Spinal cord (tissue), 10 donors: ENCODE results near the gene DAPK3. TPM values are rescaled to one million over a fixed set of nuclear protein-coding genes. Genes with fewer than 3 reads are reported as not detected.

Source experiments
- DNase-seq, 6 donors: peaks; one replicate each; pipeline versions ENCODE4 v3.0.0 to v3.0.0-alpha.2; 2013 to 2015; ENCODE audit warnings: low spot score in 6 of 6, low read depth in 4 of 6
- H3K27ac ChIP-seq: one replicate; pipeline ENCODE4 v1.5.1; 2013; ENCODE audit warnings: low read depth, low read length, control low read depth
- H3K27me3 ChIP-seq: one replicate; pipeline ENCODE4 v1.6.1; 2013; ENCODE audit warnings: low read length; ENCODE audit not compliant: control insufficient read depth, insufficient read depth
- H3K36me3 ChIP-seq: one replicate; pipeline ENCODE4 v1.6.1; 2013; ENCODE audit warnings: low read length; ENCODE audit not compliant: control insufficient read depth, insufficient read depth
- H3K4me1 ChIP-seq: one replicate; pipeline ENCODE4 v1.6.1; 2013; ENCODE audit warnings: low read length; ENCODE audit not compliant: control insufficient read depth, insufficient read depth
- H3K4me3 ChIP-seq: one replicate; pipeline ENCODE4 v1.5.1; 2013; ENCODE audit warnings: low read depth, low read length, control low read depth
- H3K9me3 ChIP-seq: one replicate; pipeline ENCODE4 v1.6.1; 2013; ENCODE audit warnings: low read length; ENCODE audit not compliant: control insufficient read depth, insufficient read depth
- WGBS: methylation state at CpG from one replicate; pipeline ENCODE4 v1.1.5; 2013; ENCODE audit warnings: missing lambda C conversion rate; ENCODE audit not compliant: insufficient coverage; 5-methylcytosine and 5-hydroxymethylcytosine counted together
- polyA plus RNA-seq, 2 donors: library from polyadenylated mRNA; unstranded; fragments of 120-200 nt; gene quantifications; one replicate each; pipeline ENCODE4 v1.2.1, GENCODE V29; 2013; ENCODE audit not compliant: insufficient read length in 2 of 2
- small RNA-seq: library from RNA; depleted of rRNA; stranded (forward); fragments of <200 nt; gene quantifications from one replicate; pipeline ENCODE3, GENCODE V24; 2014; ENCODE audit warnings: low replicate concordance
- total RNA-seq, 2 donors: library from RNA; depleted of rRNA in 1 of 2; stranded (reverse); fragments of 120-200 nt in 1 of 2; fragments of >200 nt in 1 of 2; gene quantifications; one replicate each; pipeline versions ENCODE4 v1.2.3 to v1.2.4, GENCODE V29; 2013 to 2014
- donor health status: healthy.

The DAPK3 gene
- total and polyA plus RNA-seq, 4 donors = 40.1 to 79.6 (median 59.7) TPM

GRCh38 chr19:3919793-3920192 is 51.1 kb downstream of the DAPK3 start:
- no peak overlapping the region for H3K27ac ChIP-seq
- H3K4me3 ChIP-seq = no peak overlapping the region
- peaks cover 84% of the 10 kb centered on the region for H3K36me3 ChIP-seq
- peaks cover 2% of the 10 kb centered on the region for H3K9me3 ChIP-seq
- H3K27me3 ChIP-seq = no peaks in the 10 kb centered on the region
- no peak for DNase-seq
- H3K4me1 ChIP-seq = no peaks in the 10 kb centered on the region
- 97% methylated on average over 3 of the region's 8 CpGs for WGBS

- Histone ChIP-seq H3K4me3 (no peak overlapping the region), H3K9me3 (no peaks in the 10 kb centered on the region), H3K27ac (no peak overlapping the region), H3K4me1 (no peaks in the 10 kb centered on the region), H3K27me3 (no peaks in the 10 kb centered on the region), H3K36me3 (peaks cover 77% of the 10 kb centered on the region)
- 59% methylated on average over 3 of the region's 5 CpGs for WGBS
- no peak for DNase-seq
Measured at GRCh38 chr19:3916033-3916432, 54.9 kb downstream of the DAPK3 start.

GRCh38 chr19:3914199-3914598 is 56.7 kb downstream of the DAPK3 start:
- Histone ChIP-seq H3K27ac (no peak overlapping the region), H3K36me3 (peaks cover 83% of the 10 kb centered on the region)
- WGBS = no CpG with 5 or more reads among the region's 9 CpGs

GRCh38 chr19:3910105-3910504 is 60.8 kb downstream of the DAPK3 start:
- Histone ChIP-seq H3K27me3 (no peaks in the 10 kb centered on the region), H3K4me1 (no peaks in the 10 kb centered on the region), H3K9me3 (peaks cover 3% of the 10 kb centered on the region), H3K36me3 (peaks cover 86% of the 10 kb centered on the region), H3K4me3 (no peak overlapping the region), H3K27ac (no peak overlapping the region)
- DNase-seq = no peak
- 94% methylated on average over 1 of the region's 1 CpG for WGBS

More at GRCh38 chr19:3914199-3914598, 56.7 kb downstream of the DAPK3 start:
- H3K4me3 ChIP-seq = no peak overlapping the region
- DNase-seq = no peak
- no peaks in the 10 kb centered on the region for H3K27me3 ChIP-seq
- H3K9me3 ChIP-seq = peaks cover 3% of the 10 kb centered on the region
- no peaks in the 10 kb centered on the region for H3K4me1 ChIP-seq

Small RNA genes lying within 50 kb of the gene (small RNA-seq; reads per million reads assigned to genes)
- 0.06 reads per million for gene RN7SL202P
- gene SNORD37 = 9.0 reads per million, percentile 96 among the genes with 10 or more reads in this experiment

Other genes starting within 250 kb of the DAPK3 start
- 10 to 100 TPM; 16.6 to 19.9 TPM for gene APBA3, start 209.4 kb downstream of the DAPK3 start, total RNA-seq
- 10 to 100 TPM; 20.4 to 27.3 TPM for gene APBA3, start 209.4 kb downstream of the DAPK3 start, polyA plus RNA-seq
- gene MRPL54, start 208.4 kb downstream of the DAPK3 start, total RNA-seq = 10 to 100 TPM; 33.2 to 77.8 TPM
- 10 to 100 TPM; 43.1 TPM for gene MRPL54, start 208.4 kb downstream of the DAPK3 start, polyA plus RNA-seq
- not detected for gene RAX2, start 198.9 kb downstream of the DAPK3 start, total RNA-seq
- gene RAX2, start 198.9 kb downstream of the DAPK3 start, polyA plus RNA-seq = under 1 TPM in 1 of 2 donors, not detected in 1; 0.09 TPM
- gene MATK, start 184.7 kb downstream of the DAPK3 start, total RNA-seq = 10 to 100 TPM; 11.5 to 22.8 TPM
- 10 to 100 TPM; 61.0 to 62.5 TPM for gene MATK, start 184.7 kb downstream of the DAPK3 start, polyA plus RNA-seq
- 1 to 10 TPM; 7.7 to 9.0 TPM for gene ZFR2, start 102.1 kb downstream of the DAPK3 start, total RNA-seq
- 10 to 100 TPM; 27.9 to 37.6 TPM for gene ZFR2, start 102.1 kb downstream of the DAPK3 start, polyA plus RNA-seq
- gene ATCAY, start 90.4 kb downstream of the DAPK3 start, total RNA-seq = 10 to 100 TPM; 38.1 to 48.9 TPM
- 100 to 1,000 TPM; 134 to 158 TPM for gene ATCAY, start 90.4 kb downstream of the DAPK3 start, polyA plus RNA-seq
- gene NMRK2, start 38.0 kb downstream of the DAPK3 start, total RNA-seq = under 1 TPM in 1 of 2 donors, not detected in 1; 0.28 TPM
- gene NMRK2, start 38.0 kb downstream of the DAPK3 start, polyA plus RNA-seq = under 1 TPM in 1 of 2 donors, not detected in 1; 0.74 TPM
- 1,000 to 10,000 TPM; 1,335 to 1,977 TPM for gene EEF2, start 14.4 kb upstream of the DAPK3 start, total RNA-seq
- gene EEF2, start 14.4 kb upstream of the DAPK3 start, polyA plus RNA-seq = 1,000 to 10,000 TPM; 1,625 to 1,669 TPM
- 10 to 100 TPM; 24.8 to 26.3 TPM for gene PIAS4, start 36.6 kb upstream of the DAPK3 start, total RNA-seq
- gene PIAS4, start 36.6 kb upstream of the DAPK3 start, polyA plus RNA-seq = 10 to 100 TPM; 33.2 to 37.7 TPM
- 1 to 10 TPM; 6.6 to 6.9 TPM for gene ZBTB7A, start 95.8 kb upstream of the DAPK3 start, total RNA-seq
- gene ZBTB7A, start 95.8 kb upstream of the DAPK3 start, polyA plus RNA-seq = 10 to 100 TPM; 12.7 to 14.6 TPM
- gene MAP2K2, start 153.0 kb upstream of the DAPK3 start, total RNA-seq = 100 to 1,000 TPM in 1 of 2 donors, 10 to 100 TPM in 1; 72.6 to 121 TPM
- gene MAP2K2, start 153.0 kb upstream of the DAPK3 start, polyA plus RNA-seq = 100 to 1,000 TPM; 183 to 188 TPM
- gene CREB3L3, start 182.5 kb upstream of the DAPK3 start, total RNA-seq = not detected
- under 1 TPM; 0.44 to 0.48 TPM for gene CREB3L3, start 182.5 kb upstream of the DAPK3 start, polyA plus RNA-seq
- gene SIRT6, start 211.5 kb upstream of the DAPK3 start, total RNA-seq = 1 to 10 TPM; 8.1 to 9.1 TPM
- 10 to 100 TPM; 39.8 to 45.4 TPM for gene SIRT6, start 211.5 kb upstream of the DAPK3 start, polyA plus RNA-seq
- 1 to 10 TPM; 2.8 to 3.1 TPM for gene ANKRD24, start 211.6 kb upstream of the DAPK3 start, total RNA-seq
- 10 to 100 TPM; 10.4 to 13.7 TPM for gene ANKRD24, start 211.6 kb upstream of the DAPK3 start, polyA plus RNA-seq